ENCODE measurements around the gene NFATC2.
"Not testable (repeated sequence)": the region's sequence is repeated elsewhere in the genome, so short reads cannot be mapped to it uniquely, and the experiment has no call there.

GRCh38 chr20:51568533-51568932, 26.0 kb upstream of the NFATC2 start:
- TF ChIP-seq EZH2 (IDR thresholded peaks at IDR 0.05; ENCODE audit: borderline replicate concordance, insufficient read depth, low read length, poor library complexity, severe bottlenecking); POLR2AphosphoS5 (IDR thresholded peaks at IDR 0.05): not testable (repeated sequence)
